Measurements from ENCODE around the gene TIMM17B. TPM values are rescaled to one million over a fixed set of nuclear protein-coding genes. Genes with fewer than 3 reads are reported as not detected.
"Not testable (repeated sequence)": the region's sequence is repeated elsewhere in the genome, so short reads cannot be mapped to it uniquely, and the experiment has no call there.

The TIMM17B gene
- total RNA-seq, 1 donor from 2014 or later: 79.7 TPM

DNA sequence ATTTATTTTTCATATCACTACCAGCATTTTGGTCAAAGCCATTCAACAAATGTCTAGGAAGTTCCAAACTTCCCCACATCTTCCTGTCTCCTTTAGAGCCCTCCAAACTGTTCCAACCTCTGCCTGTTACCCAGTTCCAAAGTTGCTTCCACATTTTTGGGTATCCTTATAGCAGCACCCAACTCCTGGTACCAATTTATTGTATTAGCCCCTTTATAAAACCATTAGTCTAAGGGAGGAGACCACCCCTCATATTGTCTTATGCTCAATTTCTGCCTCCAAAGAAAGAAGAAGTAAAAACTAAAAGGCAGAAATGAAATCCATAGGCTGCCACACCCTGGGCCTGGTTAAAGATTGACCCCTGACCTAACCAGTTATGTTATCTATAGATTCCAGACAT, 44.1 kb downstream of the TIMM17B start:
- intact Hi-C loops (cut with DNase I); DNase-seq; ATAC-seq (ENCODE audit: poor library complexity): not testable (repeated sequence)

GRCh38 chrX:48852857-48853256, 44.7 kb downstream of the TIMM17B start:
- no peak for ATAC-seq (ENCODE audit: poor library complexity)
- intact Hi-C loops (cut with DNase I): no loop called here
- no peak for DNase-seq

DNA sequence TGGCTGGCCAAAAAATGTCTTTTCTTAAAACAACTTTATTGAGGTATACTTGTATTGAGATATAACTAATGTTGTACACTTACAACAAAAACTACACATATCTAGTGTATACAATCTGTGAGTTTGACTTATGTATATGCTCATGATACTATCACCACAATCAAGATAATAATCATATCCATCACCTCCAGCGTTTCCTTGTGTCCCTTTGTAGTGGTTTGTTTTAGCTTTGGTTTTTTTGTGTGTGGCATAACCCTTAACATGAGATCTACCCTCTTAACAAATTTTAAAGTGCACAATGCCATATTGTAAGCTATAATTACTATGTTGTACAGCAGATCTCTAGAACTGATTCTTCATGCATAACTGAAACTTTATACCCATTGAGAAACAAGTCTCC, 48.7 kb downstream of the TIMM17B start:
- intact Hi-C loops (cut with DNase I): no loop called here
- ATAC-seq (ENCODE audit: poor library complexity): no peak
- DNase-seq: no peak

Other genes with a start within 250 kb of the TIMM17B start
- gene WAS, start 214.0 kb downstream of the TIMM17B start, total RNA-seq: 4.0 TPM
- gene SUV39H1, start 201.0 kb downstream of the TIMM17B start, total RNA-seq: 2.3 TPM
- gene GLOD5, start 136.0 kb downstream of the TIMM17B start, total RNA-seq: not detected
- gene GATA1, start 111.2 kb downstream of the TIMM17B start, total RNA-seq: 0.13 TPM
- 35.3 TPM for gene HDAC6, start 95.7 kb downstream of the TIMM17B start, total RNA-seq
- not detected for gene ERAS, start 71.3 kb downstream of the TIMM17B start, total RNA-seq
- 0.30 TPM for gene PCSK1N, start 62.2 kb downstream of the TIMM17B start, total RNA-seq
- 56.2 TPM for gene PQBP1, start 162 bp upstream of the TIMM17B start, total RNA-seq
- 12.9 TPM for gene SLC35A2, start 13.9 kb upstream of the TIMM17B start, total RNA-seq
- 3.0 TPM for gene PIM2, start 21.3 kb upstream of the TIMM17B start, total RNA-seq
- gene OTUD5, start 59.8 kb upstream of the TIMM17B start, total RNA-seq: 16.7 TPM
- 0.38 TPM for gene KCND1, start 74.1 kb upstream of the TIMM17B start, total RNA-seq
- 17.7 TPM for gene GRIPAP1, start 104.5 kb upstream of the TIMM17B start, total RNA-seq
- 19.3 TPM for gene TFE3, start 145.6 kb upstream of the TIMM17B start, total RNA-seq
- 1.2 TPM for gene CCDC120, start 161.2 kb upstream of the TIMM17B start, total RNA-seq
- gene PRAF2, start 176.2 kb upstream of the TIMM17B start, total RNA-seq: 6.9 TPM
- 79.0 TPM for gene WDR45, start 182.1 kb upstream of the TIMM17B start, total RNA-seq
- gene GPKOW, start 226.0 kb upstream of the TIMM17B start, total RNA-seq: 17.8 TPM

All from Right ventricle myocardium superior (tissue), 1 donor.